Bronchial epithelial cell (primary cell): ENCODE measurements around the gene MYEOV. TPM values are rescaled to one million over a fixed set of nuclear protein-coding genes. Genes with fewer than 3 reads are reported as not detected.
A peak's percentile ranks its signal among the peaks of the same experiment; 100 is the strongest.

ENCODE experiments used
- DNase-seq: peaks from one replicate; pipeline ENCODE4 v3.0.0-alpha.2; 2010; ENCODE audit warnings: low read depth
- FAIRE-seq: peaks from 2 replicates; lab custom pipeline; 2011; peaks lifted over from hg19 to GRCh38; lab: Jason Lieb, UNC
- H3K27me3 ChIP-seq: 2 replicates; pipeline ENCODE4 v1.5.1; 2011; ENCODE audit warnings: low read length; ENCODE audit not compliant: control insufficient read depth, insufficient read depth
- H3K36me3 ChIP-seq: 2 replicates; pipeline ENCODE4 v1.5.1; 2011; ENCODE audit warnings: low read length; ENCODE audit not compliant: control insufficient read depth, insufficient read depth
- H3K4me3 ChIP-seq: 2 replicates; pipeline ENCODE4 v1.5.1; 2011; ENCODE audit warnings: mild to moderate bottlenecking, low read depth, low read length, control low read depth
- CTCF ChIP-seq: IDR thresholded peaks from 2 replicates; pipeline ENCODE4 v1.5.1; 2011; ENCODE audit warnings: mild to moderate bottlenecking, moderate library complexity, low read length, control low read depth, inconsistent platforms; ENCODE audit not compliant: insufficient read depth, severe bottlenecking
- total RNA-seq: library from RNA; depleted of rRNA; stranded (reverse); fragments of >200 nt; gene quantifications from 2 replicates; pipeline ENCODE4 v1.2.1, GENCODE V29; 2014

The MYEOV gene
- total RNA-seq, 1 donor from 2014 or later, result 0.26 TPM

- TF ChIP-seq CTCF, result no peak
- no peak for FAIRE-seq
- Histone ChIP-seq H3K27me3 (peaks cover 2% of the 10 kb centered on the region), H3K36me3 (no peaks in the 10 kb centered on the region), H3K4me3 (no peak overlapping the region)
- no peak for DNase-seq
These were observed 36.8 kb upstream of the MYEOV start for GRCh38 chr11:69257134-69257533.

- Histone ChIP-seq H3K36me3 (no peaks in the 10 kb centered on the region), H3K4me3 (no peak overlapping the region), H3K27me3 (peaks cover 2% of the 10 kb centered on the region)
- FAIRE-seq (no peak), DNase-seq (no peak)
- no peak for TF ChIP-seq CTCF
These were observed 35.9 kb upstream of the MYEOV start for GRCh38 chr11:69257838-69258658.

- Histone ChIP-seq H3K4me3 (no peak overlapping the region), H3K27me3 (peaks cover 2% of the 10 kb centered on the region), H3K36me3 (no peaks in the 10 kb centered on the region)
- no peak for TF ChIP-seq CTCF
- DNase-seq (peak; percentile 50), FAIRE-seq (no peak)
These were observed 34.9 kb upstream of the MYEOV start for GRCh38 chr11:69259096-69259495.

- FAIRE-seq, result no peak
- DNase-seq, result no peak
- Histone ChIP-seq H3K27me3 (peaks cover 2% of the 10 kb centered on the region), H3K4me3 (no peak overlapping the region), H3K36me3 (no peaks in the 10 kb centered on the region)
- no peak for TF ChIP-seq CTCF
These were observed 33.3 kb upstream of the MYEOV start for GRCh38 chr11:69260622-69261021.

GRCh38 chr11:69261116-69261515, 32.8 kb upstream of the MYEOV start:
- FAIRE-seq (no peak), DNase-seq (no peak)
- Histone ChIP-seq H3K4me3 (no peak overlapping the region), H3K36me3 (no peaks in the 10 kb centered on the region), H3K27me3 (peaks cover 2% of the 10 kb centered on the region)
- TF ChIP-seq CTCF, result no peak
